Activated CD4-positive, alpha-beta T cell treated with anti-CD3 and anti-CD28 coated beads, Interleukin-10, Interleukin-2, amounts not matched to agents 100 ng/mL and 50 ng/mL, durations not matched to agents 16 hours and 8 hours (primary cell): ENCODE data around the gene RFC5.
"Not testable (repeated sequence)": the region's sequence is repeated elsewhere in the genome, so short reads cannot be mapped to it uniquely, and the experiment has no call there.

Experiments
- DNase-seq: peaks from one replicate; pipeline ENCODE4 v3.0.0-alpha.2; 2020

Gene RFC5

GRCh38 chr12:118016424-118017264, at the start of gene RFC5:
RFC5 (plus strand) TSS chr12:118016703; CDS start chr12:118016828, 125 bp downstream.
- peak; percentile 98 for DNase-seq

- DNase-seq = no peak
Observed at GRCh38 chr12:117967043-117967442, 49.5 kb upstream of the RFC5 start.

GRCh38 chr12:117967512-117967911, 49.0 kb upstream of the RFC5 start:
- DNase-seq = no peak

- DNase-seq = no peak
Observed at GRCh38 chr12:117968151-117968789, 48.2 kb upstream of the RFC5 start.

GRCh38 chr12:117968826-117969659, 47.5 kb upstream of the RFC5 start, which contains the start of gene KSR2:
KSR2 (minus strand) TSS chr12:117968990; CDS start chr12:117968255, 735 bp downstream.
- DNase-seq = peak; percentile 65

- DNase-seq = no peak
Observed at GRCh38 chr12:117970334-117970733, 46.2 kb upstream of the RFC5 start.

- DNase-seq = no peak
Observed at GRCh38 chr12:117972301-117972700, 44.2 kb upstream of the RFC5 start.

- no peak for DNase-seq
Observed at GRCh38 chr12:117975006-117975405, 41.5 kb upstream of the RFC5 start.

GRCh38 chr12:117977373-117977772, 39.1 kb upstream of the RFC5 start:
- DNase-seq = no peak

GRCh38 chr12:117980616-117981015, 35.9 kb upstream of the RFC5 start:
- DNase-seq = no peak

GRCh38 chr12:117981267-117981666, 35.2 kb upstream of the RFC5 start:
- DNase-seq = no peak

GRCh38 chr12:117985182-117985581, 31.3 kb upstream of the RFC5 start:
- DNase-seq = no peak

- no peak for DNase-seq
Observed at GRCh38 chr12:117986705-117987469, 29.6 kb upstream of the RFC5 start.

- no peak for DNase-seq
Observed at GRCh38 chr12:117994551-117995438, 21.7 kb upstream of the RFC5 start.

GRCh38 chr12:117998719-117999118, 17.8 kb upstream of the RFC5 start:
- no peak for DNase-seq

GRCh38 chr12:117999806-118000205, 16.7 kb upstream of the RFC5 start:
- not testable (repeated sequence) for DNase-seq

- no peak for DNase-seq
Observed at GRCh38 chr12:118010903-118011302, 5.6 kb upstream of the RFC5 start.

- DNase-seq = no peak
Observed at GRCh38 chr12:118011377-118011776, 5.1 kb upstream of the RFC5 start.

- DNase-seq = no peak
Observed at GRCh38 chr12:118011961-118012360, 4.5 kb upstream of the RFC5 start.

GRCh38 chr12:118013283-118013682, 3.2 kb upstream of the RFC5 start:
- DNase-seq = no peak

- DNase-seq = no peak
Observed at GRCh38 chr12:118015306-118015705, 1.2 kb upstream of the RFC5 start.
